Suprapubic skin (tissue), 4 donors: ENCODE data around the gene OPRPN. TPM values are rescaled to one million over a fixed set of nuclear protein-coding genes. Genes with fewer than 3 reads are reported as not detected.

Experiments used
- DNase-seq, 2 donors: peaks; one replicate each; pipeline ENCODE4 v3.0.0-alpha.2; 2019; ENCODE audit warnings: low spot score in 2 of 2
- H3K27ac ChIP-seq: fragments of 200-600 bp; sonication (generic); one replicate; pipeline ENCODE4 v1.5.1; 2019
- H3K27me3 ChIP-seq: fragments of 200-600 bp; sonication (generic); one replicate; pipeline ENCODE4 v1.5.1; 2019
- H3K36me3 ChIP-seq: fragments of 200-600 bp; sonication (generic); one replicate; pipeline ENCODE4 v1.5.1; 2019
- H3K4me1 ChIP-seq: fragments of 200-600 bp; sonication (generic); one replicate; pipeline ENCODE4 v1.5.1; 2019
- H3K4me3 ChIP-seq: fragments of 200-600 bp; sonication (generic); one replicate; pipeline ENCODE4 v1.5.1; 2019; ENCODE audit warnings: mild to moderate bottlenecking
- H3K9me3 ChIP-seq: fragments of 200-600 bp; sonication (generic); one replicate; pipeline ENCODE4 v1.5.1; 2019
- CTCF ChIP-seq, 2 donors: fragments of 200-600 bp in 1 of 2; fragments of 450-650 bp in 1 of 2; sonication (generic) in 1 of 2; IDR thresholded peaks; one replicate each; pipeline ENCODE4 v1.5.1; 2016 to 2019; ENCODE audit warnings: antibody characterized with exemption in 2 of 2, mild to moderate bottlenecking in 1 of 2, moderate library complexity in 1 of 2
- EP300 ChIP-seq: sonication (generic); formaldehyde crosslinking; IDR thresholded peaks from one replicate; pipeline ENCODE4 v1.6.1; 2017; ENCODE audit warnings: antibody characterized with exemption
- POLR2A ChIP-seq, 2 donors: fragments of 450-650 bp; IDR thresholded peaks; one replicate each; pipeline ENCODE4 v1.6.1; 2017; ENCODE audit warnings: antibody characterized with exemption in 2 of 2, mild to moderate bottlenecking in 2 of 2, moderate library complexity in 2 of 2
- POLR2AphosphoS5 ChIP-seq, 3 donors: sonication (generic); formaldehyde crosslinking; IDR thresholded peaks; one replicate each; pipeline ENCODE4 v1.6.1; 2017; ENCODE audit warnings: antibody characterized with exemption in 3 of 3
- WGBS: methylation state at CpG from one replicate; pipeline ENCODE4 v1.1.5; 2018; 5-methylcytosine and 5-hydroxymethylcytosine counted together
- total RNA-seq, 4 donors: library from RNA; depleted of rRNA; stranded (reverse); fragments of >200 nt; gene quantifications; one replicate each; pipeline ENCODE4 v1.1.0, GENCODE V29; 2016

Gene OPRPN
- total RNA-seq, 4 donors from 2014 or later, result not detected

- TF ChIP-seq POLR2AphosphoS5 (IDR thresholded peaks at IDR 0.05), result no peak
- TF ChIP-seq POLR2A (IDR thresholded peaks at IDR 0.05), result no peak
- no peak for TF ChIP-seq CTCF (IDR thresholded peaks at IDR 0.05)
- no peak for TF ChIP-seq EP300
- H3K9me3 ChIP-seq, result no peaks in the 10 kb centered on the region
- no peaks in the 10 kb centered on the region for H3K27me3 ChIP-seq
- H3K36me3 ChIP-seq, result no peaks in the 10 kb centered on the region
- no peak overlapping the region for H3K27ac ChIP-seq
- H3K4me3 ChIP-seq, result no peak overlapping the region
- DNase-seq, result no peak
- H3K4me1 ChIP-seq, result no peaks in the 10 kb centered on the region
- 32% methylated on average over 2 of the region's 2 CpGs for WGBS
Observed at GRCh38 chr4:70365479-70365878, 32.3 kb upstream of the OPRPN start.

DNA sequence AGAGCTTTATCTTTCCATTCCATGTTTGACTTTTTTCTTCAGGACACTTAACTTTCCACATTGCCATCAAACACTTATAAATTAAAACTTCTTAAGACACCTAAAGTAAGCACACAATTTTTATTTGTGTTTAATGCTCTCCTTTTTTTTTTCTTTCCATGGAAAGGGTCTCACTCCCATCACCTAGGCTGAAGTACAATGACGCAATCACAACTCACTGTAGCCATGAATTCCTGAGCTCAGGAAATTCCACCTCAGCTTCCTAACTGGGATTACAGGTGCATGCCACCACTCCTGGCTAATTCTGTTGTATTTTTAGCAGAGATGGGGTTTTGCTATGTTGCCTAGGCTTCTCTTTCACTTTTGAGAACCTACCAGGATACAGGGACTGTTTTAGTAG, 29.9 kb upstream of the OPRPN start:
- Histone ChIP-seq H3K36me3 (no peaks in the 10 kb centered on the region), H3K4me3 (no peak overlapping the region), H3K27me3 (no peaks in the 10 kb centered on the region), H3K27ac (no peak overlapping the region), H3K4me1 (no peaks in the 10 kb centered on the region), H3K9me3 (no peaks in the 10 kb centered on the region)
- TF ChIP-seq CTCF (IDR thresholded peaks at IDR 0.05) (no peak), EP300 (no peak), POLR2AphosphoS5 (IDR thresholded peaks at IDR 0.05) (no peak), POLR2A (IDR thresholded peaks at IDR 0.05) (no peak)
- 95% methylated on average over 1 of the region's 1 CpG for WGBS
- DNase-seq, result no peak

- no peak overlapping the region for H3K27ac ChIP-seq
- H3K36me3 ChIP-seq, result no peaks in the 10 kb centered on the region
- no peak for TF ChIP-seq POLR2A (IDR thresholded peaks at IDR 0.05)
- TF ChIP-seq EP300, result no peak
- no peak for TF ChIP-seq CTCF (IDR thresholded peaks at IDR 0.05)
- no peak for TF ChIP-seq POLR2AphosphoS5 (IDR thresholded peaks at IDR 0.05)
- no peaks in the 10 kb centered on the region for H3K4me1 ChIP-seq
- DNase-seq, result no peak
- no peaks in the 10 kb centered on the region for H3K9me3 ChIP-seq
- WGBS, result 92% methylated on average over 4 of the region's 4 CpGs
- H3K4me3 ChIP-seq, result no peak overlapping the region
- H3K27me3 ChIP-seq, result no peaks in the 10 kb centered on the region
Observed at GRCh38 chr4:70371987-70372386, 25.8 kb upstream of the OPRPN start.

GRCh38 chr4:70372760-70373159, 25.0 kb upstream of the OPRPN start:
- TF ChIP-seq EP300, result no peak
- TF ChIP-seq CTCF (IDR thresholded peaks at IDR 0.05), result no peak
- 84% methylated on average over 3 of the region's 3 CpGs for WGBS
- Histone ChIP-seq H3K4me3 (no peak overlapping the region), H3K27ac (no peak overlapping the region), H3K9me3 (no peaks in the 10 kb centered on the region), H3K4me1 (no peaks in the 10 kb centered on the region), H3K36me3 (no peaks in the 10 kb centered on the region), H3K27me3 (no peaks in the 10 kb centered on the region)
- no peak for DNase-seq

DNA sequence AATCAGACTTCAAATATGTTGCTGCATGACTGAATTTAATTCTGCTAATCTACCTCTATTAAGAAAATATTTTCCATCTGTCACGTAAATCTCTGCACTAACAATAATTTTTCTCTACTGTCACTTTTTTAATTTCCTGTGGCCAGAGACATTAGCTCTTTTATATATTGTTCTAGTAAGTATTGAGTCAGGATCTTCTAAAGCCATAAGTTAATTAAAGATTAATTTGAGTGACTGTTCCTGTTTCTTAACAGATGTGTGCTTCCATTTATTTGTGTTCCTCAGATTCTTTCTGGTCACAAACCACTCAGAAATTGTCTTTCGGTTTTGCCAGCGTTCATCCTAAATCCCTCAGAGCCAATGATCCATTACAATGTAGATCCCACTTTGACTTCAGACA, 17.2 kb upstream of the OPRPN start:
- H3K27me3 ChIP-seq, result no peaks in the 10 kb centered on the region
- H3K4me3 ChIP-seq, result no peak overlapping the region
- no peaks in the 10 kb centered on the region for H3K36me3 ChIP-seq
- DNase-seq, result no peak
- no peak for TF ChIP-seq EP300
- no peak for TF ChIP-seq POLR2A (IDR thresholded peaks at IDR 0.05)
- no peak for TF ChIP-seq CTCF (IDR thresholded peaks at IDR 0.05)
- no peak for TF ChIP-seq POLR2AphosphoS5 (IDR thresholded peaks at IDR 0.05)
- no peak overlapping the region for H3K27ac ChIP-seq
- H3K9me3 ChIP-seq, result no peaks in the 10 kb centered on the region
- WGBS, result 55% methylated on average over 3 of the region's 3 CpGs
- no peaks in the 10 kb centered on the region for H3K4me1 ChIP-seq
